K562 (cell line): ENCODE data around the gene UGT1A3.

Experiments used
- BRCA1 ChIP-seq, 2 experiments: fragments of 450-650 bp in 1 of 2; sonication (generic) in 1 of 2; formaldehyde crosslinking in 1 of 2; IDR thresholded peaks; 2 replicates each; pipeline versions ENCODE4 v1.5.0 to v1.6.1; 2017 to 2020; ENCODE audit warnings: mild to moderate bottlenecking in 1 of 2, missing genetic modification reagents in 1 of 2
- CBFB ChIP-seq: sonication (generic); formaldehyde crosslinking; IDR thresholded peaks from 2 replicates; pipeline ENCODE4 v1.4.0; 2020; ENCODE audit warnings: mild to moderate bottlenecking, missing genetic modification reagents
- FOXJ3 ChIP-seq: sonication (generic); formaldehyde crosslinking; IDR thresholded peaks from 2 replicates; pipeline ENCODE4 v1.4.0; 2020; ENCODE audit warnings: mild to moderate bottlenecking, missing genetic modification reagents
- POLR2AphosphoS5 ChIP-seq: IDR thresholded peaks from 2 replicates; pipeline ENCODE4 v1.6.1; 2011; ENCODE audit warnings: mild to moderate bottlenecking, low read depth, low read length, moderate library complexity; ENCODE audit not compliant: control insufficient read depth, insufficient read depth
- TF ChIP-seq, protein P1 (sequence below), 2 experiments: fragments of 450-650 bp; formaldehyde crosslinking in 1 of 2; IDR thresholded peaks; 2 replicates each; pipeline versions ENCODE4 v1.4.0 to v1.6.1; 2014 to 2020; ENCODE audit warnings: mild to moderate bottlenecking in 2 of 2, borderline replicate concordance in 1 of 2, low read depth in 1 of 2
- TF ChIP-seq, protein P2 (sequence below), 3 experiments: IDR thresholded peaks in 2 of 3; conservative IDR thresholded peaks in 1 of 3; 2 replicates each; pipeline ENCODE4 v1.5.1; 2011 to 2012; ENCODE audit warnings: low read length in 3 of 3, mild to moderate bottlenecking in 3 of 3, control low read depth in 2 of 3, improper control_type of control experiment in 1 of 3, inconsistent platforms in 1 of 3, low read depth in 1 of 3, mixed read lengths in 1 of 3, moderate library complexity in 1 of 3; ENCODE audit not compliant: insufficient read depth in 2 of 3
- TF ChIP-seq, protein P3 (sequence below): sonication (generic); formaldehyde crosslinking; IDR thresholded peaks from 2 replicates; pipeline ENCODE4 v1.8.0; 2023; ENCODE audit warnings: mild to moderate bottlenecking, missing genetic modification reagents
- TF ChIP-seq, protein P4 (sequence below): sonication (generic); formaldehyde crosslinking; IDR thresholded peaks from 2 replicates; pipeline ENCODE4 v1.8.1; 2023; ENCODE audit warnings: mild to moderate bottlenecking, missing genetic modification reagents

DNA sequence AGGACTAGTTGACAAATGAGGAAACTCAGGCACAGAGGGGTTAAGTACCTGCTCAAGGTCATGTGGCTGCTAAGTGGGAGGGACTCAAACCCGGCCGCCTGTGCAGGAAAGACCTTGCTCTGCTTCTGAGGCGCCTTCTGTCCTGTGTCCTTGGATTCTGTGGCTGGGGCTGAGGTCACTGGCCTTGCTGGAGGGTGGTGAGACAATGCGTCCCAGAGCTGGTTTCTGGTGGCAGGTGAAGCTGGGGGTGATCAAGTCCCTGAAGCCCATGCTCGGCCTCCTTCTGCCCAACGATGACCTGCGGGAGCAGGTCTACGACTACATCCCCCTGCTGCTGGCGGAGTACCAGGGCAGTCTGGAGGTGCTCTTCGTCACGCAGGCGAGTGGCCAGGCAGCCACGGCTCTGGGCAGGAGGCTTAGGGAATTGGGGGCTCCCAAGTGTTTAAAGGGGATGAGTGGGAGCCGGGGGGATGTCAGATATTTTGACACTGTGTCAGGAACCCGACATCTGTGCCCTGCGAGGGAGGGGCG, 65.4 kb downstream of the UGT1A3 start:
- TF ChIP-seq POLR2AphosphoS5: no peak
- TF ChIP-seq, protein P1, sequence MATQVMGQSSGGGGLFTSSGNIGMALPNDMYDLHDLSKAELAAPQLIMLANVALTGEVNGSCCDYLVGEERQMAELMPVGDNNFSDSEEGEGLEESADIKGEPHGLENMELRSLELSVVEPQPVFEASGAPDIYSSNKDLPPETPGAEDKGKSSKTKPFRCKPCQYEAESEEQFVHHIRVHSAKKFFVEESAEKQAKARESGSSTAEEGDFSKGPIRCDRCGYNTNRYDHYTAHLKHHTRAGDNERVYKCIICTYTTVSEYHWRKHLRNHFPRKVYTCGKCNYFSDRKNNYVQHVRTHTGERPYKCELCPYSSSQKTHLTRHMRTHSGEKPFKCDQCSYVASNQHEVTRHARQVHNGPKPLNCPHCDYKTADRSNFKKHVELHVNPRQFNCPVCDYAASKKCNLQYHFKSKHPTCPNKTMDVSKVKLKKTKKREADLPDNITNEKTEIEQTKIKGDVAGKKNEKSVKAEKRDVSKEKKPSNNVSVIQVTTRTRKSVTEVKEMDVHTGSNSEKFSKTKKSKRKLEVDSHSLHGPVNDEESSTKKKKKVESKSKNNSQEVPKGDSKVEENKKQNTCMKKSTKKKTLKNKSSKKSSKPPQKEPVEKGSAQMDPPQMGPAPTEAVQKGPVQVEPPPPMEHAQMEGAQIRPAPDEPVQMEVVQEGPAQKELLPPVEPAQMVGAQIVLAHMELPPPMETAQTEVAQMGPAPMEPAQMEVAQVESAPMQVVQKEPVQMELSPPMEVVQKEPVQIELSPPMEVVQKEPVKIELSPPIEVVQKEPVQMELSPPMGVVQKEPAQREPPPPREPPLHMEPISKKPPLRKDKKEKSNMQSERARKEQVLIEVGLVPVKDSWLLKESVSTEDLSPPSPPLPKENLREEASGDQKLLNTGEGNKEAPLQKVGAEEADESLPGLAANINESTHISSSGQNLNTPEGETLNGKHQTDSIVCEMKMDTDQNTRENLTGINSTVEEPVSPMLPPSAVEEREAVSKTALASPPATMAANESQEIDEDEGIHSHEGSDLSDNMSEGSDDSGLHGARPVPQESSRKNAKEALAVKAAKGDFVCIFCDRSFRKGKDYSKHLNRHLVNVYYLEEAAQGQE (IDR thresholded peaks at IDR 0.05; ENCODE audit: borderline replicate concordance): no peak
- TF ChIP-seq, protein P1 (CRISPR knock-in tag; IDR thresholded peaks at IDR 0.05; ENCODE audit: low read depth): no peak
- no peak for TF ChIP-seq FOXJ3 (CRISPR knock-in tag)
- no peak for TF ChIP-seq BRCA1 (IDR thresholded peaks at IDR 0.05)
- TF ChIP-seq BRCA1 (CRISPR knock-in tag; IDR thresholded peaks at IDR 0.05): no peak
- TF ChIP-seq, protein P2, sequence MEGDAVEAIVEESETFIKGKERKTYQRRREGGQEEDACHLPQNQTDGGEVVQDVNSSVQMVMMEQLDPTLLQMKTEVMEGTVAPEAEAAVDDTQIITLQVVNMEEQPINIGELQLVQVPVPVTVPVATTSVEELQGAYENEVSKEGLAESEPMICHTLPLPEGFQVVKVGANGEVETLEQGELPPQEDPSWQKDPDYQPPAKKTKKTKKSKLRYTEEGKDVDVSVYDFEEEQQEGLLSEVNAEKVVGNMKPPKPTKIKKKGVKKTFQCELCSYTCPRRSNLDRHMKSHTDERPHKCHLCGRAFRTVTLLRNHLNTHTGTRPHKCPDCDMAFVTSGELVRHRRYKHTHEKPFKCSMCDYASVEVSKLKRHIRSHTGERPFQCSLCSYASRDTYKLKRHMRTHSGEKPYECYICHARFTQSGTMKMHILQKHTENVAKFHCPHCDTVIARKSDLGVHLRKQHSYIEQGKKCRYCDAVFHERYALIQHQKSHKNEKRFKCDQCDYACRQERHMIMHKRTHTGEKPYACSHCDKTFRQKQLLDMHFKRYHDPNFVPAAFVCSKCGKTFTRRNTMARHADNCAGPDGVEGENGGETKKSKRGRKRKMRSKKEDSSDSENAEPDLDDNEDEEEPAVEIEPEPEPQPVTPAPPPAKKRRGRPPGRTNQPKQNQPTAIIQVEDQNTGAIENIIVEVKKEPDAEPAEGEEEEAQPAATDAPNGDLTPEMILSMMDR (IDR thresholded peaks at IDR 0.05 in 2 of 3, conservative IDR thresholded peaks at IDR 0.05 in 1 of 3; ENCODE audit: insufficient read depth in 2 of 3, low read depth in 1 of 3, low read length in 3 of 3): no peak
- TF ChIP-seq, protein P3, sequence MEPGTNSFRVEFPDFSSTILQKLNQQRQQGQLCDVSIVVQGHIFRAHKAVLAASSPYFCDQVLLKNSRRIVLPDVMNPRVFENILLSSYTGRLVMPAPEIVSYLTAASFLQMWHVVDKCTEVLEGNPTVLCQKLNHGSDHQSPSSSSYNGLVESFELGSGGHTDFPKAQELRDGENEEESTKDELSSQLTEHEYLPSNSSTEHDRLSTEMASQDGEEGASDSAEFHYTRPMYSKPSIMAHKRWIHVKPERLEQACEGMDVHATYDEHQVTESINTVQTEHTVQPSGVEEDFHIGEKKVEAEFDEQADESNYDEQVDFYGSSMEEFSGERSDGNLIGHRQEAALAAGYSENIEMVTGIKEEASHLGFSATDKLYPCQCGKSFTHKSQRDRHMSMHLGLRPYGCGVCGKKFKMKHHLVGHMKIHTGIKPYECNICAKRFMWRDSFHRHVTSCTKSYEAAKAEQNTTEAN (CRISPR knock-in tag): no peak
- no peak for TF ChIP-seq CBFB
- TF ChIP-seq, protein P4, sequence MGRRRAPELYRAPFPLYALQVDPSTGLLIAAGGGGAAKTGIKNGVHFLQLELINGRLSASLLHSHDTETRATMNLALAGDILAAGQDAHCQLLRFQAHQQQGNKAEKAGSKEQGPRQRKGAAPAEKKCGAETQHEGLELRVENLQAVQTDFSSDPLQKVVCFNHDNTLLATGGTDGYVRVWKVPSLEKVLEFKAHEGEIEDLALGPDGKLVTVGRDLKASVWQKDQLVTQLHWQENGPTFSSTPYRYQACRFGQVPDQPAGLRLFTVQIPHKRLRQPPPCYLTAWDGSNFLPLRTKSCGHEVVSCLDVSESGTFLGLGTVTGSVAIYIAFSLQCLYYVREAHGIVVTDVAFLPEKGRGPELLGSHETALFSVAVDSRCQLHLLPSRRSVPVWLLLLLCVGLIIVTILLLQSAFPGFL (CRISPR knock-in tag): no peak
